ENCODE measurements around the gene TTC28.
"Not testable (repeated sequence)": the region's sequence is repeated elsewhere in the genome, so short reads cannot be mapped to it uniquely, and the experiment has no call there.

TTC28 gene

GRCh38 chr22:28507896-28508295 lies 171.7 kb downstream of the TTC28 start:
- H3K4me3 ChIP-seq (ENCODE audit: low read depth, low read length) = no peak overlapping the region
- no peak for DNase-seq (ENCODE audit: low read depth)
- TF ChIP-seq, protein P1, sequence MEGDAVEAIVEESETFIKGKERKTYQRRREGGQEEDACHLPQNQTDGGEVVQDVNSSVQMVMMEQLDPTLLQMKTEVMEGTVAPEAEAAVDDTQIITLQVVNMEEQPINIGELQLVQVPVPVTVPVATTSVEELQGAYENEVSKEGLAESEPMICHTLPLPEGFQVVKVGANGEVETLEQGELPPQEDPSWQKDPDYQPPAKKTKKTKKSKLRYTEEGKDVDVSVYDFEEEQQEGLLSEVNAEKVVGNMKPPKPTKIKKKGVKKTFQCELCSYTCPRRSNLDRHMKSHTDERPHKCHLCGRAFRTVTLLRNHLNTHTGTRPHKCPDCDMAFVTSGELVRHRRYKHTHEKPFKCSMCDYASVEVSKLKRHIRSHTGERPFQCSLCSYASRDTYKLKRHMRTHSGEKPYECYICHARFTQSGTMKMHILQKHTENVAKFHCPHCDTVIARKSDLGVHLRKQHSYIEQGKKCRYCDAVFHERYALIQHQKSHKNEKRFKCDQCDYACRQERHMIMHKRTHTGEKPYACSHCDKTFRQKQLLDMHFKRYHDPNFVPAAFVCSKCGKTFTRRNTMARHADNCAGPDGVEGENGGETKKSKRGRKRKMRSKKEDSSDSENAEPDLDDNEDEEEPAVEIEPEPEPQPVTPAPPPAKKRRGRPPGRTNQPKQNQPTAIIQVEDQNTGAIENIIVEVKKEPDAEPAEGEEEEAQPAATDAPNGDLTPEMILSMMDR (IDR thresholded peaks at IDR 0.05; ENCODE audit: low read depth, low read length) = no peak
- TF ChIP-seq MAX (IDR thresholded peaks at IDR 0.05; ENCODE audit: low read depth, low read length) (no peak), POLR2A (IDR thresholded peaks at IDR 0.05; ENCODE audit: extremely low read depth, insufficient read length) (no peak), MYC (IDR thresholded peaks at IDR 0.05; ENCODE audit: low read depth, low read length) (no peak)

- no peak overlapping the region for H3K4me3 ChIP-seq (ENCODE audit: low read depth, low read length)
- no peak for DNase-seq (ENCODE audit: low read depth)
- TF ChIP-seq POLR2A (IDR thresholded peaks at IDR 0.05; ENCODE audit: extremely low read depth, insufficient read length) = no peak
- TF ChIP-seq, protein P1 (IDR thresholded peaks at IDR 0.05; ENCODE audit: low read depth, low read length) = no peak
- no peak for TF ChIP-seq MYC (IDR thresholded peaks at IDR 0.05; ENCODE audit: low read depth, low read length)
- TF ChIP-seq MAX (IDR thresholded peaks at IDR 0.05; ENCODE audit: low read depth, low read length) = no peak
Observed at GRCh38 chr22:28506150-28506535, 173.5 kb downstream of the TTC28 start.

- no peak for TF ChIP-seq POLR2A (IDR thresholded peaks at IDR 0.05; ENCODE audit: extremely low read depth, insufficient read length)
- no peak for TF ChIP-seq MYC (IDR thresholded peaks at IDR 0.05; ENCODE audit: low read depth, low read length)
- TF ChIP-seq MAX (IDR thresholded peaks at IDR 0.05; ENCODE audit: low read depth, low read length) = no peak
- TF ChIP-seq, protein P1 (IDR thresholded peaks at IDR 0.05; ENCODE audit: low read depth, low read length) = no peak
- no peak overlapping the region for H3K4me3 ChIP-seq (ENCODE audit: low read depth, low read length)
- no peak for DNase-seq (ENCODE audit: low read depth)
Observed at GRCh38 chr22:28505416-28506149, 174.1 kb downstream of the TTC28 start.

DNA sequence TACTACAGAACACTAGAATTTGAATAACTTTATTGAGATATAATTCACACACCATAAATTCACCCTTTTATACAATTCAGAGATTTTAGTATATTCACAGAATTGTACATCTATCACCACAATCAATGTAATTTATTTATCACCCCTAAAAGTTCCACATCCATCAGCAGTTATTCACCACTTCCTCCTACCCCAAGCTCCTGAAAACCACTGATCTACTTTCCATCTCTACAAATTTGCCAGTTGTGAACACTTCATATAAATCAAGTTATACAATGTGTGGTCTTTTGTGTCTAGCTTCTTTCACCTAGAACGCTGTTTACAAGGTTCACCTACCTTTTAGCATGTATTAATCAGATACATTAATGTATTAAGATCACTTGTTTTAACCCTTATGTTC lies 179.6 kb downstream of the TTC28 start:
- H3K4me3 ChIP-seq (ENCODE audit: low read depth, low read length) = no peak overlapping the region
- TF ChIP-seq POLR2A (IDR thresholded peaks at IDR 0.05; ENCODE audit: extremely low read depth, insufficient read length) = no peak
- DNase-seq (ENCODE audit: low read depth) = no peak

- DNase-seq (ENCODE audit: low read depth) = no peak
- no peak for TF ChIP-seq MAX (IDR thresholded peaks at IDR 0.05; ENCODE audit: low read depth, low read length)
- TF ChIP-seq, protein P1 (IDR thresholded peaks at IDR 0.05; ENCODE audit: low read depth, low read length) = no peak
- TF ChIP-seq MYC (IDR thresholded peaks at IDR 0.05; ENCODE audit: low read depth, low read length) = no peak
- no peak for TF ChIP-seq POLR2A (IDR thresholded peaks at IDR 0.05; ENCODE audit: extremely low read depth, insufficient read length)
- no peak overlapping the region for H3K4me3 ChIP-seq (ENCODE audit: low read depth, low read length)
Observed at GRCh38 chr22:28498044-28498443, 181.6 kb downstream of the TTC28 start.

DNA sequence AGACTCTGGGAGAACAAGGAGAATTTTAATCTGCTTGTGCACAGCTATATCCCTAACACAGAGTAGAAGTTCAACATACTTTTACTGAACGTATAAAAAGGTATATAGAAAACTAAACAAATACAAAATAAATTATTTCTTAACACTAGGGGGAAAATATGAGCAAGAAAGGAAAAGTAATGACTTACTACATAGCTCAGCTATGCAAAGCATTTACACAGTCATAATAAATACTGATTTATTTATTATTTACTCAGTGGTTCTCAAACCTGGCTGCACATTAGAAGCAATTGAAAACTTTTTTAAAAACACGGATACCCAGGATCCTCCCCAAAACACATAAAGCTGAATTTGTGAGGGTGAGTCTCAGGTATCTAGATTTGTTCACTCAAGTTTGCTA lies 182.5 kb downstream of the TTC28 start:
- no peak for DNase-seq (ENCODE audit: low read depth)
- TF ChIP-seq MYC (IDR thresholded peaks at IDR 0.05; ENCODE audit: low read depth, low read length) = no peak
- TF ChIP-seq, protein P1 (IDR thresholded peaks at IDR 0.05; ENCODE audit: low read depth, low read length) = no peak
- TF ChIP-seq POLR2A (IDR thresholded peaks at IDR 0.05; ENCODE audit: extremely low read depth, insufficient read length) = no peak
- TF ChIP-seq MAX (IDR thresholded peaks at IDR 0.05; ENCODE audit: low read depth, low read length) = no peak

DNA sequence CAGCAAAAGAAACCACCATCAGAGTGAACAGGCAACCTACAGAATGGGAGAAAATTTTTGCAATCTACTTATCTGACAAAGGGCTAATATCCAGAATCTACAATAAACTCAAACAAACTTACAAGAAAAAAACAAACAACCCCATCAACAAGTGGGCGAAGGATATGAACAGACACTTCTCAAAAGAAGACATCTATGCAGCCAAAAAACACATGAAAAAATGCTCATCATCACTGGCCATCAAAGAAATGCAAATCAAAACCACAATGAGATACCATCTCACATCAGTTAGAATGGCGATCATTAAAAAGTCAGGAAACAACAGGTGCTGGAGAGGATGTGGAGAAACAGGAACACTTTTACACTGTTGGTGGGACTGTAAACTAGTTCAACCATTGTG lies 188.4 kb downstream of the TTC28 start:
- DNase-seq (ENCODE audit: low read depth); H3K4me3 ChIP-seq (ENCODE audit: low read depth, low read length): not testable (repeated sequence)

More for the DNA sequence above, 182.5 kb downstream of the TTC28 start:
- H3K4me3 ChIP-seq (ENCODE audit: low read depth, low read length) = no peak overlapping the region

All from NB4 (cell line).